PC-9 (cell line): ENCODE data around the gene TTC7B.

Experiments
- CTCF ChIP-seq: fragments of 200-600 bp; sonication (generic); conservative IDR thresholded peaks from 2 replicates; pipeline ENCODE4 v1.6.1; 2017; ENCODE audit warnings: mixed run types, antibody characterized with exemption, mild to moderate bottlenecking, moderate library complexity
- EZH2 ChIP-seq: fragments of 200-600 bp; sonication (generic); IDR thresholded peaks from 2 replicates; pipeline ENCODE4 v1.8.0; 2017; ENCODE audit warnings: antibody characterized with exemption, low read depth

DNA sequence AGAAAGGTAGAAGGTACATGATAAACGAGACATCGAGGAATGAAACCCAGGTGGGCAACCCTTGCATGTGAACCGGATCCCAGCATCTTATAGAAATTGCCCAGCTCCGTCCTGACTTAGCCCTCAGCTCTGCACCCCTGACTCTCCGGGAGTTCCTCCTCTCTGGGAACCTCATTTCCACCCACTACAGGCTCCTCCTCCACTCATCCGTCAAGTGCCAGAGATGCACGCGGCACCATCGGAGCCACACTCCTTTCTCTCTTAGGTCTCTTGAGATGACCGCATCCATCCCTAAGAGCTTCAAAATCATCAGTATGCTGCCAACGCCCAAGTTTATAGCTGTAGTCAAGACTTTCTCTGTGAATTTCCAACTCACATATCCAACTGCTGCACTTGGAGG is 84.7 kb downstream of the TTC7B start:
- TF ChIP-seq CTCF (no peak), EZH2 (no peak)
